Lower leg skin (tissue), 4 donors: ENCODE results near the gene GRIP1. TPM values are rescaled to one million over a fixed set of nuclear protein-coding genes. Genes with fewer than 3 reads are reported as not detected.

ENCODE experiments used
- DNase-seq, 2 donors: peaks; one replicate each; pipeline ENCODE4 v3.0.0-alpha.2; 2019; ENCODE audit warnings: low spot score in 2 of 2
- H3K4me3 ChIP-seq: fragments of 200-600 bp; sonication (generic); 2 replicates; pipeline ENCODE4 v1.5.1; 2017; ENCODE audit warnings: mild to moderate bottlenecking, low read depth; ENCODE audit not compliant: poor library complexity, severe bottlenecking
- CTCF ChIP-seq, 3 donors: fragments of 450-650 bp; IDR thresholded peaks; one replicate each; pipeline ENCODE4 v1.5.1; 2016; ENCODE audit warnings: antibody characterized with exemption in 3 of 3, mild to moderate bottlenecking in 3 of 3, moderate library complexity in 2 of 3
- POLR2A ChIP-seq, 2 donors: fragments of 450-650 bp; IDR thresholded peaks; one replicate each; pipeline ENCODE4 v1.6.1; 2016 to 2017; ENCODE audit warnings: antibody characterized with exemption in 2 of 2, mild to moderate bottlenecking in 1 of 2, moderate library complexity in 1 of 2
- WGBS, 2 donors: methylation state at CpG; one replicate each; pipeline ENCODE4 v1.1.5; 2018; 5-methylcytosine and 5-hydroxymethylcytosine counted together
- intact Hi-C: fragments of 100-400 bp; cut with DNase I; formaldehyde crosslinking; loops from one replicate; pipeline ENCODE4 v1.15.0; 2023; ENCODE audit warnings: low total_unique reads
- total RNA-seq, 4 donors: library from RNA; depleted of rRNA; stranded (reverse); fragments of >200 nt; gene quantifications; one replicate each; pipeline ENCODE4 v1.1.0, GENCODE V29; 2016

The GRIP1 gene
- total RNA-seq, 4 donors from 2014 or later = 11.5 to 25.3 (median 12.3) TPM

GRCh38 chr12:66624806-66625205 lies 54.1 kb downstream of the GRIP1 start:
- no peak overlapping the region for H3K4me3 ChIP-seq
- WGBS, 2 donors = 66 to 78% methylated on average over 2 of the region's 2 CpGs
- intact Hi-C loops = no loop called here
- no peak for TF ChIP-seq CTCF (IDR thresholded peaks at IDR 0.05)
- TF ChIP-seq POLR2A (IDR thresholded peaks at IDR 0.05) = no peak
- DNase-seq = no peak

GRCh38 chr12:66623455-66623854 lies 55.4 kb downstream of the GRIP1 start:
- intact Hi-C loops = no loop called here
- no peak overlapping the region for H3K4me3 ChIP-seq
- DNase-seq = no peak
- TF ChIP-seq CTCF (IDR thresholded peaks at IDR 0.05) (no peak), POLR2A (IDR thresholded peaks at IDR 0.05) (no peak)

- no peak for TF ChIP-seq CTCF (IDR thresholded peaks at IDR 0.05)
- TF ChIP-seq POLR2A (IDR thresholded peaks at IDR 0.05) = no peak
- intact Hi-C loops = no loop called here
- no peak overlapping the region for H3K4me3 ChIP-seq
- 57 to 67% methylated on average over 2 of the region's 2 CpGs for WGBS, 2 donors
- DNase-seq = no peak
Measured at GRCh38 chr12:66620688-66621087, 58.2 kb downstream of the GRIP1 start.

DNA sequence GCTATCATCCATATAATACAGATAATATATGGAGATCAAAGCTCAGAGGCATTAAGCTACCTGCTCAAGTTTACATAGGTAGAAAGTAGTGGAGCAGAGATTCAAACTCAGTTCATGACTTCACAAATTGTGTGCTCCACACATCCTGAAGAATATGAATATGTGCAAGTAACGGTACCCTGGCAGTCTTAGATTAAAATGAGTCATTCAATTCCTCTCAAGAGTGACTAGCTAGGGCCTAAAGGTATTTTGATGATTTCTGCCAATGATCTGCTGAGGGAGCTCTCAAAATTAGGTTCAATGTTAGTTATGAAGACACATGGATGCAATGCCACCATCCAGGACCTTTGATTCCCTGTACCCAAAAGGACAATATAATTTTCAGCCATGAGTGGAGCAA lies 58.9 kb downstream of the GRIP1 start:
- WGBS, 2 donors = 54% methylated on average over 1 of the region's 1 CpG
- TF ChIP-seq CTCF (IDR thresholded peaks at IDR 0.05) (no peak), POLR2A (IDR thresholded peaks at IDR 0.05) (no peak)
- no peak for DNase-seq
- no peak overlapping the region for H3K4me3 ChIP-seq
- intact Hi-C loops = no loop called here

GRCh38 chr12:66617991-66618390 lies 60.9 kb downstream of the GRIP1 start:
- intact Hi-C loops = no loop called here
- no peak for DNase-seq
- WGBS, 2 donors = 73 to 77% methylated on average over 3 of the region's 3 CpGs
- TF ChIP-seq CTCF (IDR thresholded peaks at IDR 0.05) = no peak
- no peak for TF ChIP-seq POLR2A (IDR thresholded peaks at IDR 0.05)
- no peak overlapping the region for H3K4me3 ChIP-seq

DNA sequence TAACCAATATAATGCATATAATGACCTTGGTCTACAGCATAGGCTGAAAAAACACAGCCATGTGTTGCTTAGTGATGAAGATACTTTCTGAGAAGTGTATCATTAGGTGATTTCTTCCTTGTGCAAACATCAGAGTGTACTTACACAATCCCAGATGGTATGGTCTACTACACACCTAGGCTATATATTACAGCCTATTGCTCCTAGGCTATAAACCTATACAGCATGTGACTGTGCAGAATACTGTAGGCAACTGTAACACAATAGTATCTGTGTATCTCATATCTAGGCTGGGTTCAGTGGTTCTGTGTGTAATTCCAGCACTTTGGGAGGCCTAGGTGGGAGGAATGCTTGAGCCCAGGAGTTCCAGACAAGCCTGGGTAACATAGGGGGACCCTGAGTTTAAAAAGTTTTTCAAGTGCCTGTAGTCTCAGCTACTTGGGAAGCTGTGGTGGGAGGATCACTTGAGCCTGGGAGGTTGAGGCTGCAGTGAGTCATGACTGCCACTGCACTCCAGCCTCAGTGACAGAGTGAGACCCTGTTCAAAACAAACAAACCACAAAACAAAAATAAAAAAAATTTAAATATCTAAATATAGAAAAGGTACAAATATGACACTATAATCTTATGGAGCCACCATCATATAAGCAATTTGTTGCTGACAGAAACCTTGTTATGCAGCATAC lies 66.6 kb downstream of the GRIP1 start:
- no peak overlapping the region for H3K4me3 ChIP-seq
- DNase-seq = no peak
- no peak for TF ChIP-seq POLR2A (IDR thresholded peaks at IDR 0.05)
- TF ChIP-seq CTCF (IDR thresholded peaks at IDR 0.05) = no peak
- intact Hi-C loops = no loop called here
